Activated naive CD4-positive, alpha-beta T cell treated with anti-CD3 and anti-CD28 coated beads, Interleukin-2, amount 50 U/mL, for 24 hours (primary cell): Measurements from ENCODE around the gene ZSCAN2.
A peak's percentile ranks its signal among the peaks of the same experiment; 100 is the strongest.

ENCODE experiments used
- H3K27ac Mint-ChIP-seq: one replicate; pipeline ENCODE4 v1.8.0; 2021; ENCODE audit warnings: mild to moderate bottlenecking, mixed read lengths
- H3K27me3 Mint-ChIP-seq: one replicate; pipeline ENCODE4 v1.8.0; 2021; ENCODE audit warnings: mixed read lengths
- H3K36me3 Mint-ChIP-seq: one replicate; pipeline ENCODE4 v1.8.0; 2021; ENCODE audit warnings: mixed read lengths
- H3K4me1 Mint-ChIP-seq: one replicate; pipeline ENCODE4 v1.8.0; 2021; ENCODE audit warnings: mixed read lengths
- H3K4me3 Mint-ChIP-seq: one replicate; pipeline ENCODE4 v1.8.0; 2021; ENCODE audit warnings: mild to moderate bottlenecking, mixed read lengths
- H3K9me3 Mint-ChIP-seq: one replicate; pipeline ENCODE4 v1.8.0; 2021; ENCODE audit warnings: mixed read lengths

The ZSCAN2 gene

DNA sequence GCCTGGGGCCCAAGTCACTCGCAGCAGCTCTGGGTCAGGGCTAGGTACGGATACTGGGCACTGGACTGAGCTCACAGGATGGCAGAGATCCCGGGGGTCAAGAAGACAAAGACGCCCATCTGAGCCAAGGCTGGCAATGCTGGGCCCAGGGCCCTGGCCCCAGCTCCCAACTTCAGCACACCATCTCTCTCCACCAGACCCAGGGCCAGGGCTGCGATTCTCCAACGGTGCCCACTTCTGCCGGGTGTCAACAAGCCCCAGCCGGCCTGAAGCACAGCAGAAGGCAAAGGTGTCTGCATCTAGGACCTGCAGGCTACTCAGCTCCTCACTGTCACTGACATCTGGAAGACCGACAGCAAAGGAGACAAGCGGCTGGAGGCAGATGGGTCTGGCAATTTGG is 44.7 kb downstream of the ZSCAN2 start:
- H3K36me3 Mint-ChIP-seq, result peaks cover 19% of the 10 kb centered on the region
- H3K4me3 Mint-ChIP-seq, result no peak overlapping the region
- no peaks in the 10 kb centered on the region for H3K9me3 Mint-ChIP-seq
- H3K27ac Mint-ChIP-seq, result no peak overlapping the region
- H3K4me1 Mint-ChIP-seq, result peaks cover 20% of the 10 kb centered on the region
- no peaks in the 10 kb centered on the region for H3K27me3 Mint-ChIP-seq

DNA sequence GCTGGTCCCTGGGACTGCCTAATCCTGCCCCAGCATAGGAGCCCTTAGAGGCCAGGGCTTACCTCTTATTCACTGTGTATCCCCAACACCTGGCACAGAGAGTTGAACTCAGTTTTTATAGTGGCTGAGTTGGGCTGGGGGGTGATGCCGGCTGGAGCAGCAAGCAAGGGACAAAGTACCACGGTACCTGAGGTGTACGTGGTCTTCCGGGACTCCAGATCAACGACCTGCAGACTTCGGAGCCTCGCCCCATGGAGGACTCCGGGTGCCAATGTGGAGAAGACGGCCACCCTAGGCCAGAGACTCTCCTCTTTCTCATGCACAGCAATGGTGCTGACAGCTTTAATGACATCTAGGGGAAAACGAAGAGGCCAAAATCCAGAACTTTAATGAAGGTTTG is 45.2 kb downstream of the ZSCAN2 start:
- H3K36me3 Mint-ChIP-seq, result peaks cover 17% of the 10 kb centered on the region
- no peak overlapping the region for H3K4me3 Mint-ChIP-seq
- no peaks in the 10 kb centered on the region for H3K9me3 Mint-ChIP-seq
- H3K27ac Mint-ChIP-seq, result peak overlapping the region; percentile 51
- peaks cover 16% of the 10 kb centered on the region for H3K4me1 Mint-ChIP-seq
- no peaks in the 10 kb centered on the region for H3K27me3 Mint-ChIP-seq

DNA sequence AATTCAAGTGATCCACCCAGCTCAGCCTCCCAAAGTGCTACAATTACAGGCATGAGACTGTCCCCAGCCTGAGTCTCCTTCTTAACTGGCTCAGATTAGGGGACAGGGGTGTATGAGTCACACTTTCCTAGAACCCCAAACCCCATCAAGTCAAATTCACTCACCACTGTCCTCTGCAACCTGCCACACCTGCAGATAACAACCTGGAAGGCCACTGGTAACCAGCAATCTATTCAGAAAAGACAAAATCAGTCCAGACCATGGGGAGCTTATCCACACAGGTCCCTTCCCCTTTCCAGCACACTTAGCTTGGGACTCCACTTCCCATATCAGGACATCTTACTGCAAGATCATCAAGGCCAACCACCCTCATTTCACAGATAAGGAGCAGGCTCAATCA is 46.9 kb downstream of the ZSCAN2 start:
- H3K9me3 Mint-ChIP-seq, result no peaks in the 10 kb centered on the region
- peak overlapping the region; percentile 81 for H3K27ac Mint-ChIP-seq
- H3K4me1 Mint-ChIP-seq, result peaks cover 26% of the 10 kb centered on the region
- H3K36me3 Mint-ChIP-seq, result peaks cover 25% of the 10 kb centered on the region
- no peak overlapping the region for H3K4me3 Mint-ChIP-seq
- no peaks in the 10 kb centered on the region for H3K27me3 Mint-ChIP-seq

DNA sequence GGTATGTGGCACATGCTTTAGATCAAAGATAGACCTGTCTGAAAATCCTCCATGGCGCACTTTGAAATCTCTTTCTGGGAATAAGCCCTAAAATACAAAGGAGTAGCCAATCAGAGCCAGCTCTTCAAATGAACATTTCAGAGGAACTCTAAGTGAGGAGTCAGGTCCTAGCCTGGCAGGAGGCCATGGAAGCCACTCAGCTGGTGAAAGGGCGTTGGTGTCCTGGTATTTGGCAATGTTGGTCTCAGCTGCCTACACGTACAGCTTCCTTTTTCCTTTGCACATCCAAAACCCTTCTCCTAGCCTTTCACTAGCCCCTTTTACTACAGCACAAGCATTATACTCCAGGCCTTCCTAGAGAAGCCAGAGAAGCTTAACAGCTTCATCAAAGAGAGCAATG is 47.7 kb downstream of the ZSCAN2 start:
- Mint-ChIP-seq H3K4me1 (peaks cover 30% of the 10 kb centered on the region), H3K9me3 (no peaks in the 10 kb centered on the region), H3K36me3 (peaks cover 22% of the 10 kb centered on the region)

DNA sequence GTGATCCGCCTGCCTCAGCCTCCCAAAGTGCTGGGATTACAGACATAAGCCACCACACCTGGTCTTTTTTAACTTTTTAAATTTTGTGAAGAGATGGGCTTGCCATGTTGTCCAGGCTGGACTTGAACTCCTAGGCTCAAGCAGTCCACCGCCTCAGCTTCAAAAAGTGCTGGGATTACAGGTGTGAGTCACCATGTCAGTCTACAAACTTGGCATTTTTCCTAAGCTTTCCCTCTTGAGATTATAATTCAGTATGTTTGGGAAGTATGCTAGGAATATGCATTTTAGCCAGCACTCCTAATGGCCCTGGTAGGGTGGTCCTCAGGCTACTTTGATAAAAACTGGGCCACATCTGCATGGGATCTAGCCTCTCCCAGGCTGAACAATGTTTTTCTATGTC is 48.9 kb downstream of the ZSCAN2 start:
- Mint-ChIP-seq H3K36me3 (peaks cover 22% of the 10 kb centered on the region), H3K27me3 (no peaks in the 10 kb centered on the region), H3K4me3 (no peak overlapping the region), H3K27ac (peak overlapping the region; percentile 8), H3K4me1 (peaks cover 34% of the 10 kb centered on the region), H3K9me3 (no peaks in the 10 kb centered on the region)

More for the DNA sequence above, 47.7 kb downstream of the ZSCAN2 start:
- no peak overlapping the region for H3K27ac Mint-ChIP-seq
- H3K27me3 Mint-ChIP-seq, result no peaks in the 10 kb centered on the region
- H3K4me3 Mint-ChIP-seq, result no peak overlapping the region

DNA sequence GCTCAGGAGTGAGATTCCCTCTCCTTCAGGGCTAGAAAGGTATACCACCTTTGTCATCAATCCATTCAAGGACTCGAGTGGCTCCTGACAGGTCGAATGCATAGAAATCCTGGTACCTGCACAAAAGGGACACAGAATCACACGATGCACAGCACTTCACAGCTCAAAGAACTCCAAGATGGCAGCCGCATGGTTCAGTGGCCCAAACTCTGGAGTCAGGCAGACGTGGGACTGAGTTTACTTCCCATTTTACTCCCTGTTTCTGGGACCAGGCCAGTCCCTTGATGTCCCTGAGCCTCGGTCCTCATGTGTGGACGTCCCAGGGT is 52.7 kb downstream of the ZSCAN2 start:
- H3K9me3 Mint-ChIP-seq, result no peaks in the 10 kb centered on the region
- no peaks in the 10 kb centered on the region for H3K27me3 Mint-ChIP-seq
- peaks cover 43% of the 10 kb centered on the region for H3K4me1 Mint-ChIP-seq
- peak overlapping the region; percentile 96 for H3K4me3 Mint-ChIP-seq
- H3K27ac Mint-ChIP-seq, result peak overlapping the region; percentile 95
- peaks cover 13% of the 10 kb centered on the region for H3K36me3 Mint-ChIP-seq

DNA sequence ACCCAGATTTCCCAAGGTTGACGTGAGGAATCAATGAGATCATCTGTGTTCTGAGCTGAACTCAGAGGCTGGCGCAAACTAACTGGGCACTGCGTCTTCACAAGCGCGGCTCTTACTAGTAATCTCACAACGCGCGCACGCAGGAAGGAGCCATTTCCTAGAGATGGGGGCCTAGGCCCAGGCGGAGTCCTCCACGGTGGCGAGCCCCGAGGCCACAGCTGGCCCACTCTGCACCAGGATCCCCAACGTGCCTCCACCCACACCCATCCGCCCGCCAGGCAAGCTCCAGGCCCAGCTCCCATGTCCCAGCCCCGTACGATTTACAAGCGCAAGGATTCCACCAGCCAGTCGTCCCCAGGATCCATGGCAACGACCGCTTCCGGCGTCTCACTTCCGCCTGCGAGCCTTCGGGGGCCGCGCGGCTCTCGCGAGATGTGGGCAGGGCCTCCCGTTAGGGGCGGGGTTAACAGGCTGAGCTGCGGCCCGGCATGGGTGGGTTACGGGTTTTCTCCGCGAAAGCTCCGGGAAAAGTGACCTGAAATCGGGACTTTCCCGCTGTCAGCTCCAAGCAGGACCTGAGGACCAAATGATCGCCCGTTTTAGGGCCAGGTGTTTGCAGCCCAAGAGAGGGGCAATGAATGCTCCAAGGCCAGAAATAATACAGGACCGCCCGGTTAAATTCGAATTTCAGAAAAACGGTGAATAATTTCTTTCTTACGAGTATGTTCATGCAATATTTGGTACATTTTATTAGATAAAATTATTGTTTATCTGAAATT is 53.3 kb downstream of the ZSCAN2 start, which contains the start of gene WDR73:
Gene WDR73 (minus strand): TSS at position 374 of the 779 bp plus-strand sequence. CDS start 9 bp downstream, at position 365.
- no peaks in the 10 kb centered on the region for H3K9me3 Mint-ChIP-seq
- H3K36me3 Mint-ChIP-seq, result peaks cover 9% of the 10 kb centered on the region
- peak within 1 kb of the TSS; percentile 96 for H3K4me3 Mint-ChIP-seq
- no peaks in the 10 kb centered on the region for H3K27me3 Mint-ChIP-seq
- peak within 1 kb of the TSS; percentile 95 for H3K27ac Mint-ChIP-seq
- H3K4me1 Mint-ChIP-seq, result peaks cover 43% of the 10 kb centered on the region

DNA sequence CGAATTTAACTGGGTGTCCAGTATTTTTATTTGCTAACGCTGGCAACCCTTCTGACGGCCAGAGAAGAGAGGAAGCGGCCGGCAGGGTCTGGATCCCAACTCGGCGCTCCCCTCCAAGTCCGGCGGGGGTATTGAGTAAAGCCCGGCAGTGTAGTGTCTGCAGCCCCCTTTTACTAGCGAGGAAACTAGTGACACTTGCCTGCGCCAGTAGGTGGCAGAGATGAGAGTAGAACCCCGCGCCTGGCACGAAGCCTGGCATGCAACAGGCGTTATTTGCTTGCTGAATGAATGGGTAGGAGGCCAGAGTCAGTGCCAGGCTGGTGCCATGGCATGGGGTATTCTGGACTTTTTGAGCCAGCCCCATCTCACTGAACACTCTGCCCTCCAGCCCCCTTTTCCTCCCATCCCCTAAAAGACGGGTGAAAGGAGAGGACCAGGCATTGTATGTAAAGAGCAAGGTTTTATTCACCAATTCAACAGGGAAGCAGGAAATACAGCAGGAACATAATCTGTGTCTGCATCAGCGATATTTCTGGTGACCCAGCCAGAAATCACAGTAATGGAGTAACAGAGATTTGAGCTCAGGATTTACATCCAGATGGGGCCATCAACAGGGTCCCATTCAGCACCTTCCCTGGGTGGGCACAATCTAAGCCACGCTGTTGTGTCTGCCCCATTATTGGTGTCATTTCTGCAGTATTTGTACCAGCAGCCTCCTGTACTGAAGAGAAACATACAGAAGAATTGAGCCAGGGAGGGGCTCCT is 54.1 kb downstream of the ZSCAN2 start:
- Mint-ChIP-seq H3K27ac (peak overlapping the region; percentile 91), H3K27me3 (no peaks in the 10 kb centered on the region), H3K4me3 (peak overlapping the region; percentile 96), H3K9me3 (no peaks in the 10 kb centered on the region), H3K4me1 (peaks cover 45% of the 10 kb centered on the region), H3K36me3 (peaks cover 8% of the 10 kb centered on the region)

DNA sequence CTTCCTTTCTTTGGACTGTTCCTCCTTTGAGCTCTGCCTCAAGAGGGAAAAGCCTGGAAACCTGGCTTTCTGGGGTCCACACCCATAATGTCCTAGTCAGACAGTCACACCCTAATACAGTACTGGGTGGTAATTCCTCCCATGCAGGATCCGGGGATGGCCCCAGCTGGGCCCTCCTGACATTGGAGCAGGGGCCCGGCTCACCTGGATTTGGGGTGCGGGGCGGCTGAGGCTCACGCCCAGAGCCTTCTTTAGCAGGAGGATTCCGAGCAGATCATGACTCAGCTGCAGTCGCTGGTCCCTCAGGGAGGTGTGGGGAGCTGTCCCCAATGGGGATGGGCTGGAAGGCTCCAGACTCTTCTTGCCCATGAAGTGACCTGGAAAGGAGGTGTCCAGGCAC is 56.2 kb downstream of the ZSCAN2 start:
- peaks cover 42% of the 10 kb centered on the region for H3K4me1 Mint-ChIP-seq
- H3K4me3 Mint-ChIP-seq, result peak overlapping the region; percentile 81
- peaks cover 4% of the 10 kb centered on the region for H3K36me3 Mint-ChIP-seq
- H3K9me3 Mint-ChIP-seq, result no peaks in the 10 kb centered on the region
- H3K27me3 Mint-ChIP-seq, result no peaks in the 10 kb centered on the region
- H3K27ac Mint-ChIP-seq, result no peak overlapping the region

DNA sequence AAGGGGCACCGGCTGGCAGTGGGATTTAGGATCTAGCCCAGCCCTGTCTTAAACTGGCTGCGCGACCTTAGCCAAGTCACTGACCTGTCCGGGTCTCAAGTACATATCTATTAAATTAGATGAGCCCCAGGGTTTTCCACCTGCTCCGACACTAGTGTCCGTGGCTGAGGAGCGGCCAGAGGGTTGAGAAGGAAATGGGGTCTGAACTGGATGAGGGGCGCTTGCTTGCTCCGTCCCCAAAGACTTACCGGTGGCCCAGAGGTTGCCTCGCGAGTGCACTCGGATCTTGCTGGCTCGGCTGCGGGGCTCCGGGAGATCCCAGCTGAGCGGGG is 56.9 kb downstream of the ZSCAN2 start:
- H3K27me3 Mint-ChIP-seq, result no peaks in the 10 kb centered on the region

DNA sequence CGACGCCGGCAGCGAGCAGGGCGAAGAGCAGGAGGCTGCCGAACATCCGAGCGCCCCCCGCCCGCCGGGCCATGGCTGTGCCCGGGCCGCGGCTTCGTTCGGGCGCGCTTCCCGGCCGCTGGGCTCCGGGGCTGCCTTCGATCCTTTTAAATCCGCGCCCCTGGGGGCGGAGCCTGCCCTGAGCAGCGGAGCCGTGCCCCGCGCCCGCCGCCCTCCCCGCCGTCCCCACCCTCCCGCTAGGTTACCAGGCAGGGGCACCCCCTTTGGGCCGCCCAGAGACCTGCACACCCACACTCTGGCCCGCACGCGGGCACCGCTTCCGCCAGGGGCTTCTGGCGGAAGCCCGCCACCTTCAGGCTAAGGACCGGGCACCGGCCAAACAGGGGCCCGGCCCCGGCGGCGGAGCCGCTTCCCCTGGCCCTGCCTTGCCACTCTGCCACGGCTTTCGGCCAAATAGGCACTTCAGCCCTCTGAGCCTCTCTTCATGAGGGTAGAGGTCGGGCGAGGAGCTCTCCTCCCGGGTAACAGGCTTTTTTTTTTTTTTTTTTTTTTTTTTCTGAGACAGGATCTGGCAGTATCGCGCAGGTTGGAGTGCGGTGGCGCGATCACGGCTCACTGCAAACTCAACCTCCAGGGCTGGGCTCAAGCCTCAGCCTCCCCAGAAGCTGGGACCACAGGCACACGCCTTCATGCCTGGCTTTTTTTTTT is 57.4 kb downstream of the ZSCAN2 start, which contains the start of gene NMB:
Gene NMB (minus strand): TSS at position 120 of the 708 bp plus-strand sequence. CDS start 47 bp downstream, at position 73.
- peak within 1 kb of the TSS; percentile 87 for H3K27ac Mint-ChIP-seq
- no peaks in the 10 kb centered on the region for H3K27me3 Mint-ChIP-seq
- no peaks in the 10 kb centered on the region for H3K36me3 Mint-ChIP-seq
- H3K4me3 Mint-ChIP-seq, result peak within 1 kb of the TSS; percentile 82
- peaks cover 36% of the 10 kb centered on the region for H3K4me1 Mint-ChIP-seq
- H3K9me3 Mint-ChIP-seq, result no peaks in the 10 kb centered on the region

More for the DNA sequence above, 56.9 kb downstream of the ZSCAN2 start:
- no peaks in the 10 kb centered on the region for H3K9me3 Mint-ChIP-seq
- H3K4me1 Mint-ChIP-seq, result peaks cover 37% of the 10 kb centered on the region
- peak overlapping the region; percentile 81 for H3K4me3 Mint-ChIP-seq
- no peaks in the 10 kb centered on the region for H3K36me3 Mint-ChIP-seq
- peak overlapping the region; percentile 87 for H3K27ac Mint-ChIP-seq

DNA sequence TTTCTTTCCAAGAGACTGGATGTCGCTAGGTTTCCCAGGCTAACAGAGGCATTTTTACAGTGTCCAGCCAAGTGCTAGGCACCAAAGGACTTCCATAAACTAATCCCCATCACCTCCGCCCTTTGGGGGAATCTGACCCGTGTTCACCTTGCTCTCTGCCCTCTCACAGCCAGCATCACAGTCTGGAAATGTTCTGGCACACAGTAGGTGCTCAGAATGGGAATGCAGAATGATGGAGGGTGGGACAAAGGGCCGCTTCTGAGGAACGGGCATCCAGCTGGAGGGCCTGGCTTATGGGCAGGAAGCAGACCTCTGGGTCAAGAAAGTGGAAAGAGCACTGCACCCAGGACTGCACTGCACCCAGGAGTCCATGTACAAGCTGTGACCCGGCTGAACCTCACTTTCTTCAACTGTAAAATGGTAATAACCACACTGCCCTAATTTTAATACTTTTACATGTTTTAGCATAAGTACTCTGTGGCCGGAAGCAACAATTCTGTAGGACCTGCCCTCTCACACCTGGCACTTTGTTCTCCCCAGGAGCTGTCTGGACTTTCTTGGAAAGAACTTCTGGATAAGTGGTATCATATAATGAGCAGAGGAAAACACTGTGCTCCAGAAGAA is 58.1 kb downstream of the ZSCAN2 start:
- Mint-ChIP-seq H3K27ac (peak overlapping the region; percentile 83), H3K36me3 (no peaks in the 10 kb centered on the region), H3K9me3 (no peaks in the 10 kb centered on the region), H3K4me1 (peaks cover 29% of the 10 kb centered on the region), H3K27me3 (no peaks in the 10 kb centered on the region), H3K4me3 (peak overlapping the region; percentile 82)

DNA sequence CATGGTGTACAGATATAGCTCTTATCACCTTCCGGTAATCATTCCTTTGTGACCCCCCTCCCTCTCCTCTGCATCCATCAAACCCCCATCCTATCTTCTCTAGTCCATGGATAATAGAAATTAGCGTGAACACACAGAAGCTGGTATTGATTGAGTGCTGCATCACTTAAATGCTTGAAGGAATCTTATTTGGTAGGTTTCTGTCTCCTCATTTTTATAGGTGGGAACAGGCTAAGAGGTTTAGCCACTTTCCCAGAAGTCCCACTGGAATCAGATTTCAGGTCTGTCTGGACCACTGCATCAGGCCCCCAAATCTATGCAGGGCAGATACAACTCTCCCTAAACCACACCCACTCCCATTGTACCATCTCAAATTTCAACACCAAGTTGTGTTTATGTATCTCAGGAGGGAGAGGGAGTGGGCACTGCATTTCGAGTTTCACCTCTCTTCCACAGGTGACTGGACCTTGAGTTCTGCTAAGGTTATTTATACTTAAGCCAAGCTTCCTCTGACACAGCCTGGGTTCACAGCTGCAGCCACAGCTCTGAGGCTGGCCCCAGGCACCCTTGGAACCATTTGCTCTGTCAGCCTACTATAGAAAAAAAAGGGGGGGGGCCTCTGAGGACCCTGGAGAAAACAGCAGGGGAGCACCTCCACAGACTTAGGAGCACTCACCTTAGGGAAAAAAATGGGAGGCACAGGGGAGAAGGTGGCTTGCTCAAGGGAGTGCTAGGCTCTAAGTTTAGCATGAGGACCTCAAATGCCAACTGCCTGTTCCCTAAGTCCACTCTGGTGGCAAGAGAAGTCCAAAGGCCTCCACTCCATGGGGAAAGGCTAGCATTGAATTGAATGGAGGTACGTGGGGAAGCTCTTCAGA is 59.3 kb downstream of the ZSCAN2 start:
- peaks cover 24% of the 10 kb centered on the region for H3K4me1 Mint-ChIP-seq
- peak overlapping the region; percentile 76 for H3K27ac Mint-ChIP-seq
- H3K27me3 Mint-ChIP-seq, result no peaks in the 10 kb centered on the region
- H3K9me3 Mint-ChIP-seq, result no peaks in the 10 kb centered on the region
- peaks cover 2% of the 10 kb centered on the region for H3K36me3 Mint-ChIP-seq
- H3K4me3 Mint-ChIP-seq, result peak overlapping the region; percentile 23

DNA sequence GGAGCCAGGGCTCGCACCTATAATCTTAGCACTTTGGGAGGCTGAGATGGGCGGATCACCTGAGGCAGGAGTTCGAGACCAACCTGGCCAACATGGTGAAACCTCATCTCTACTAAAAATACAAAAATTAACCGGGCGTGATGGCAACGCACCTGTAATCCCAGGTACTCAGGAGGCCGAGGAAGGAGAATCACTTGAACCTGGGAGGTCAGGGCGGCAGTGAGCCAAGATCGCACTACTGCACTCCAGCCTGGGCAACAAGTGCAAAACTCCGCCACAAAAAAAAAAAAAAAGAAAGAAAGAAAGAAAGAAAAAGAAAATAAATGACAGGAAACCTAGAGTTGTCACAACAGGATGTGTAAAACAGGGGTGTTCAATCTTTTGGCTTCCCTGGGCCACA is 60.2 kb downstream of the ZSCAN2 start:
- H3K36me3 Mint-ChIP-seq, result peaks cover 2% of the 10 kb centered on the region
- no peaks in the 10 kb centered on the region for H3K9me3 Mint-ChIP-seq
- H3K27me3 Mint-ChIP-seq, result no peaks in the 10 kb centered on the region
- peaks cover 20% of the 10 kb centered on the region for H3K4me1 Mint-ChIP-seq
- H3K27ac Mint-ChIP-seq, result no peak overlapping the region
- no peak overlapping the region for H3K4me3 Mint-ChIP-seq
